ENCODE measurements around the gene CCDC137. TPM values are rescaled to one million over a fixed set of nuclear protein-coding genes. Genes with fewer than 3 reads are reported as not detected.

Gene CCDC137
- total and polyA plus RNA-seq, 2 of the 13 experiments (the other 11 are each of a cell fraction or from before 2014, with no cell fraction given), result 14.6 to 39.1 TPM

DNA sequence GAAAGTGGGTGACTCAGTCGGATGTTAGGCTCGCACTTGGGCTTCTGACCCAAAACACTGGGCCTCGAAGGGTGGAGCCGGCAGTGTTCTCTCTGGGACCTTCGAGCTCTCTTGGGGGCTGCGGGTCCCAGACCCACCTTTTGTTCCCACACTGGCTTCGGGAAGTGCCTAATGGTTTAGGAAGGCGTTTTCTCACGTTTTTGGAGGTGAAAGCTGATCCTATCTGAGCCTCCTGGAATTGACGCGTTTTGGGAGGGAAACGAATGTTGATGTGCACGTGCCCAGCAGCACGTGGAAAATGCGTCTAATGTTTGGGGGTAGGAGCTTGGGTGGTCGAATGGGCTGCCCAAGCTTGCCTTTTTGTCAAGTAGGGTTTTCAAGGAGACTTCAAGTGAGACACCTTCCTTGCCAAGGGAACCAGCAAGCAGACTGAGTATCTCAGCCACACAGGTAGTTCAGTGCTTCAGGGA is 17.9 kb downstream of the CCDC137 start (continued):
- TF ChIP-seq PRPF4 (IDR thresholded peaks at IDR 0.05; ENCODE audit: low read depth, low read length, poor library complexity, severe bottlenecking) (no peak), ZNF317 (CRISPR knock-in tag; IDR thresholded peaks at IDR 0.05) (no peak), RFX3 (CRISPR knock-in tag; IDR thresholded peaks at IDR 0.05) (no peak), ZNF605 (CRISPR knock-in tag; IDR thresholded peaks at IDR 0.05) (no peak; the same call in 1 of the 2 replicates), ZBTB20 (CRISPR knock-in tag; IDR thresholded peaks at IDR 0.05; ENCODE audit: borderline replicate concordance, low read depth) (no peak; the same call in 1 of the 2 replicates), MAF1 (CRISPR knock-in tag; IDR thresholded peaks at IDR 0.05; ENCODE audit: borderline replicate concordance) (no peak), RCOR2 (CRISPR knock-in tag; IDR thresholded peaks at IDR 0.05) (no peak), ZNF232 (CRISPR knock-in tag; IDR thresholded peaks at IDR 0.05; ENCODE audit: borderline replicate concordance) (no peak), ZNF121 (CRISPR knock-in tag; IDR thresholded peaks at IDR 0.05) (no peak), ZNF12 (CRISPR knock-in tag; IDR thresholded peaks at IDR 0.05) (0 out of 2 replicates have a peak, but pooled peaks have one; percentile 17), ZNF468 (CRISPR knock-in tag; IDR thresholded peaks at IDR 0.05) (no peak), ATRX (CRISPR knock-in tag; IDR thresholded peaks at IDR 0.05; ENCODE audit: borderline replicate concordance) (no peak), ZNF451 (CRISPR knock-in tag; IDR thresholded peaks at IDR 0.05) (0 out of 2 replicates have a peak, but pooled peaks have one; percentile 1), ZNF3 (CRISPR knock-in tag; IDR thresholded peaks at IDR 0.05) (no peak), ZNF850 (CRISPR knock-in tag; conservative IDR thresholded peaks at IDR 0.05) (no peak), SAP130 (CRISPR knock-in tag; IDR thresholded peaks at IDR 0.05; ENCODE audit: low read depth) (no peak), PHF21A (CRISPR knock-in tag; IDR thresholded peaks at IDR 0.05) (0 out of 2 replicates have a peak, but pooled peaks have one; percentile 35), ADNP (CRISPR knock-in tag; IDR thresholded peaks at IDR 0.05) (no peak), FOXK2 (IDR thresholded peaks at IDR 0.05) (no peak), KDM6A (CRISPR knock-in tag; IDR thresholded peaks at IDR 0.05; ENCODE audit: low read depth) (no peak), ZNF747 (CRISPR knock-in tag; IDR thresholded peaks at IDR 0.05; ENCODE audit: borderline replicate concordance) (no peak), CBX1 (IDR thresholded peaks at IDR 0.05; ENCODE audit: low read depth) (no peak), TBP (CRISPR knock-in tag; IDR thresholded peaks at IDR 0.05) (no peak), IKZF1 (IDR thresholded peaks at IDR 0.05) (no peak), FOSL2 (CRISPR knock-in tag; IDR thresholded peaks at IDR 0.05) (peak; percentile 54; the same call in 1 of the 2 replicates)
- TF ChIP-seq, protein P1, sequence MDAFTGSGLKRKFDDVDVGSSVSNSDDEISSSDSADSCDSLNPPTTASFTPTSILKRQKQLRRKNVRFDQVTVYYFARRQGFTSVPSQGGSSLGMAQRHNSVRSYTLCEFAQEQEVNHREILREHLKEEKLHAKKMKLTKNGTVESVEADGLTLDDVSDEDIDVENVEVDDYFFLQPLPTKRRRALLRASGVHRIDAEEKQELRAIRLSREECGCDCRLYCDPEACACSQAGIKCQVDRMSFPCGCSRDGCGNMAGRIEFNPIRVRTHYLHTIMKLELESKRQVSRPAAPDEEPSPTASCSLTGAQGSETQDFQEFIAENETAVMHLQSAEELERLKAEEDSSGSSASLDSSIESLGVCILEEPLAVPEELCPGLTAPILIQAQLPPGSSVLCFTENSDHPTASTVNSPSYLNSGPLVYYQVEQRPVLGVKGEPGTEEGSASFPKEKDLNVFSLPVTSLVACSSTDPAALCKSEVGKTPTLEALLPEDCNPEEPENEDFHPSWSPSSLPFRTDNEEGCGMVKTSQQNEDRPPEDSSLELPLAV (CRISPR knock-in tag; conservative IDR thresholded peaks at IDR 0.05; ENCODE audit: low read depth), result no peak
- TF ChIP-seq, protein P2, sequence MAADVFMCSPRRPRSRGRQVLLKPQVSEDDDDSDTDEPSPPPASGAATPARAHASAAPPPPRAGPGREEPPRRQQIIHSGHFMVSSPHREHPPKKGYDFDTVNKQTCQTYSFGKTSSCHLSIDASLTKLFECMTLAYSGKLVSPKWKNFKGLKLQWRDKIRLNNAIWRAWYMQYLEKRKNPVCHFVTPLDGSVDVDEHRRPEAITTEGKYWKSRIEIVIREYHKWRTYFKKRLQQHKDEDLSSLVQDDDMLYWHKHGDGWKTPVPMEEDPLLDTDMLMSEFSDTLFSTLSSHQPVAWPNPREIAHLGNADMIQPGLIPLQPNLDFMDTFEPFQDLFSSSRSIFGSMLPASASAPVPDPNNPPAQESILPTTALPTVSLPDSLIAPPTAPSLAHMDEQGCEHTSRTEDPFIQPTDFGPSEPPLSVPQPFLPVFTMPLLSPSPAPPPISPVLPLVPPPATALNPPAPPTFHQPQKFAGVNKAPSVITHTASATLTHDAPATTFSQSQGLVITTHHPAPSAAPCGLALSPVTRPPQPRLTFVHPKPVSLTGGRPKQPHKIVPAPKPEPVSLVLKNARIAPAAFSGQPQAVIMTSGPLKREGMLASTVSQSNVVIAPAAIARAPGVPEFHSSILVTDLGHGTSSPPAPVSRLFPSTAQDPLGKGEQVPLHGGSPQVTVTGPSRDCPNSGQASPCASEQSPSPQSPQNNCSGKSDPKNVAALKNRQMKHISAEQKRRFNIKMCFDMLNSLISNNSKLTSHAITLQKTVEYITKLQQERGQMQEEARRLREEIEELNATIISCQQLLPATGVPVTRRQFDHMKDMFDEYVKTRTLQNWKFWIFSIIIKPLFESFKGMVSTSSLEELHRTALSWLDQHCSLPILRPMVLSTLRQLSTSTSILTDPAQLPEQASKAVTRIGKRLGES (CRISPR knock-in tag; IDR thresholded peaks at IDR 0.05; ENCODE audit: borderline replicate concordance), result no peak
- TF ChIP-seq, protein P3, sequence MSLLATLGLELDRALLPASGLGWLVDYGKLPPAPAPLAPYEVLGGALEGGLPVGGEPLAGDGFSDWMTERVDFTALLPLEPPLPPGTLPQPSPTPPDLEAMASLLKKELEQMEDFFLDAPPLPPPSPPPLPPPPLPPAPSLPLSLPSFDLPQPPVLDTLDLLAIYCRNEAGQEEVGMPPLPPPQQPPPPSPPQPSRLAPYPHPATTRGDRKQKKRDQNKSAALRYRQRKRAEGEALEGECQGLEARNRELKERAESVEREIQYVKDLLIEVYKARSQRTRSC (CRISPR knock-in tag; IDR thresholded peaks at IDR 0.05; ENCODE audit: low read depth), result no peak
- TF ChIP-seq, protein P4, sequence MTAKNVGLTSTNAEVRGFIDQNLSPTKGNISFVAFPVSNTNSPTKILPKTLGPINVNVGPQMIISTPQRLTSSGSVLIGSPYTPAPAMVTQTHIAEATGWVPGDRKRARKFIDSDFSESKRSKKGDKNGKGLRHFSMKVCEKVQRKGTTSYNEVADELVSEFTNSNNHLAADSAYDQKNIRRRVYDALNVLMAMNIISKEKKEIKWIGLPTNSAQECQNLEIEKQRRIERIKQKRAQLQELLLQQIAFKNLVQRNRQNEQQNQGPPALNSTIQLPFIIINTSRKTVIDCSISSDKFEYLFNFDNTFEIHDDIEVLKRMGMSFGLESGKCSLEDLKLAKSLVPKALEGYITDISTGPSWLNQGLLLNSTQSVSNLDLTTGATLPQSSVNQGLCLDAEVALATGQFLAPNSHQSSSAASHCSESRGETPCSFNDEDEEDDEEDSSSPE (CRISPR knock-in tag; IDR thresholded peaks at IDR 0.05), result peak; percentile 64; the same call in 1 of the 2 replicates
